GM18867 (cell line): ENCODE data around the gene PDE3B.

Experiments used
- ATAC-seq: cut with Tn5 transposase; IDR thresholded peaks from one replicate; pipeline ENCODE4 v1.9.1; 2021; ENCODE audit warnings: mild to moderate bottlenecking, moderate library complexity; ENCODE audit not compliant: unreplicated experiment

Gene PDE3B

DNA sequence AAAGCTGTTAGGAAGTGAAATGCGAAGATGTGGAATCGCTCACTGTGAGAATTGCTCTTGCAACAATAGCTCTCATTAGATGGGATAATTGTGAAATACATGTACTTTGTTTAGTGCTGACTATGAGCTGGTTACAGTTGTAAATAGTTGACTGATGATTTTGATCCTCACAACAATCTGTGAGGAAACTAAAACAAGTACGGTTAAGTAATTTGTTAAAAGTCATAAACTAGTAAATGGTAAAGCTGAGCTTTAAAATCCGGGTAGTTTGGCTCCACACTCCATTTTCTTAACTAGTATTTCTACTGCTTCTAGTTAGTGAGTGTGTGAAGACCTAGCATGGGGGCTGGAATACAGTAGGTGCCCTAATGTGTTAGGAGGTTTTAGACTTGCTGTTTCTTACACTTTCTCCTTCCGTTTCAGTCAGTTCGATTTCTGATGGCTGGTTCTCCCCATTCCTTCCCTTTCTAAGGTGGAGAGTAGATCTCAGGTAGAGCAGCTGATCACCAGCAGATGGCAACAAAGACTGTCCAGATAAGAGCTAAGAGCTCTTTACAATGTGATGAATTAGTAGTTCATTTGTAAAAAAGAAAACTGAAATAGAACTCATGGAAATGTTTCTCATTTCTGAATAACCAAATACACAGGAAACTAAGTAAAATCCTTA lies 264.7 kb downstream of the PDE3B start:
- ATAC-seq = no peak

DNA sequence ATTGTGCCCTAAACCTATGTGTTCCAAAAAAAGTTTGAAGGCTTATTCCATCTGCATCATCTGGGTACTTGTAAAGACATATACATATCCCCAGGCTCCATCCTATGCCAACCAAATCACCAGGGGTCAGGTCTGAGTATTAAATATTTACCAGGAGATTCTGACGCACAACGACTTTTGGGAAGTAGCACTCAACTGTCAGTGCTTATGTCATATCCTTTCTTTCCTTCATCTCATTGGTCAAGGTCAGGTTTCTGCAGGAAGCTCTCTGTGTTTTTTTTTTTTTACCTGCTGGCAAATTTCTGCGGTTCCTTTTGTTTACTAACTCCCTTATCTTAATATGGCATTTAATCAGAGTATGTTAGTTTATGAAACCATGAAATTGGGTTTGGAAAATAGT lies 270.9 kb downstream of the PDE3B start:
- ATAC-seq = no peak

DNA sequence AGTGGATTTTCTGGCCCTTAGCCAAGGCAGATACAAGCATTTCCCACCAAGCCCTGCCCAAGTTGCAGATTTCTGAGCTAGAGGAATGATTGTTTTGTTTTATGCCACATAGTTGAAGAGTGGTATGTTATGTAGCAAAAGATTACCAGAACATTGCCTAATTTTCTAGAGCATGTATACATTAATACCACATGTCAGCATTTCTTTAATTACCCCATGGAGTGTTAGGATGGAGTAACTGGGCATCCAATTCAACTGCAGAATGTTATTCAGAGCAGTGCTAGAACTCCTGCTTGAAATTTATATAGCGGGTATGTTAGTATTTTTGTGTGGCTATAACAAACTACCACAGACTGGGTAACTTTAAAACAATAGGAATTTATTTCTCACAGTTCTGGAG lies 272.8 kb downstream of the PDE3B start:
- no peak for ATAC-seq
